GM13976 (cell line): ENCODE data around the gene OR2W3.
A peak's percentile ranks its signal among the peaks of the same experiment; 100 is the strongest.
"Not testable (repeated sequence)": the region's sequence is repeated elsewhere in the genome, so short reads cannot be mapped to it uniquely, and the experiment has no call there.

Experiments
- DNase-seq: peaks from one replicate; pipeline ENCODE4 v3.0.0; 2012; ENCODE audit warnings: low spot score
- CTCF ChIP-seq: IDR thresholded peaks from 2 replicates; pipeline ENCODE4 v1.5.1; 2012; ENCODE audit warnings: borderline replicate concordance, mild to moderate bottlenecking; ENCODE audit not compliant: insufficient read depth; ENCODE audit errors: extremely low read depth, missing control alignments, control extremely low read depth
- in situ Hi-C: fragments of 300-500 bp; cut with MboI; formaldehyde crosslinking; loops from one replicate; pipeline ENCODE4 v1.12.0; 2022; ENCODE audit warnings: low sequenced_read_pairs, mixed read lengths, inconsistent platforms; ENCODE audit not compliant: unreplicated experiment

The OR2W3 gene

GRCh38 chr1:247935781-247936180 lies 40.4 kb downstream of the OR2W3 start:
- in situ Hi-C loops: no loop called here
- TF ChIP-seq CTCF: no peak
- no peak for DNase-seq

GRCh38 chr1:247936415-247936814 lies 41.0 kb downstream of the OR2W3 start:
- in situ Hi-C loops: no loop called here
- DNase-seq: no peak

GRCh38 chr1:247936965-247937734 lies 41.8 kb downstream of the OR2W3 start:
- DNase-seq: peak; percentile 84
- in situ Hi-C loops: not testable (repeated sequence)

More at GRCh38 chr1:247936415-247936814, 41.0 kb downstream of the OR2W3 start:
- TF ChIP-seq CTCF: no peak

- no peak for TF ChIP-seq CTCF
- no peak for DNase-seq
- in situ Hi-C loops: no loop called here
Observed at GRCh38 chr1:247942624-247943023, 47.2 kb downstream of the OR2W3 start.
